ENCODE measurements around the gene RING1. TPM values are rescaled to one million over a fixed set of nuclear protein-coding genes. Genes with fewer than 3 reads are reported as not detected.

The RING1 gene
- total RNA-seq, 1 experiment from 2014 or later: 45.9 TPM

GRCh38 chr6:33191383-33192104, 16.8 kb upstream of the RING1 start:
- ChIA-PET RAD21 (ENCODE audit: low non-redundant PET in 1 of 2, low total read pairs in 2 of 2, uncharacterized antibody in 2 of 2, unreplicated experiment in 2 of 2) (no interaction called here), POLR2A (no interaction called here)
- ATAC-seq: no peak

More at GRCh38 chr6:33191383-33192104, 16.8 kb upstream of the RING1 start:
- Histone ChIP-seq H3K27ac (ENCODE audit: low read depth, low read length) (no peak overlapping the region), H3K9ac (ENCODE audit: low read length) (no peak overlapping the region), H3K79me2 (ENCODE audit: insufficient read depth, low read length) (peaks cover 6% of the 10 kb centered on the region; the same call in 1 of the 2 replicates), H3K9me3 (ENCODE audit: control insufficient read depth in 1 of 2, insufficient read depth in 1 of 2, low read depth in 1 of 2, low read length in 2 of 2) (no peaks in the 10 kb centered on the region), H3K4me3 (replicated peaks in 1 of 2; ENCODE audit: low read depth in 1 of 2, low read length in 2 of 2) (no peak overlapping the region), H3K4me2 (ENCODE audit: low read length) (no peak overlapping the region), H3K4me1 (ENCODE audit: control insufficient read depth in 1 of 2, insufficient read depth in 2 of 2, low read length in 2 of 2) (no peaks in the 10 kb centered on the region), H3K36me3 (ENCODE audit: control insufficient read depth in 1 of 2, insufficient read depth in 2 of 2, low read length in 2 of 2) (peaks cover 16 to 23% of the 10 kb centered on the region in 2 experiments; a peak in 3 of 4 replicates), H3K9me2 (ENCODE audit: insufficient read depth) (no peaks in the 10 kb centered on the region), H2AFZ (ENCODE audit: low read depth, low read length, poor library complexity, severe bottlenecking) (no peak overlapping the region), H3K27me3 (ENCODE audit: insufficient read depth, low read length) (no peaks in the 10 kb centered on the region), H4K20me1 (ENCODE audit: insufficient read depth) (no peaks in the 10 kb centered on the region)
- CTCF ChIA-PET: no interaction called here
- BruUV-seq (replicated peaks): no TSS peak
- DNase-seq (ENCODE audit: low read depth, low spot score): no peak
- no peak for TF ChIP-seq TCF7L2 (IDR thresholded peaks at IDR 0.05; ENCODE audit: borderline replicate concordance, extremely low read depth, insufficient read depth, insufficient read length)
- no peak for TF ChIP-seq ZBTB33 (IDR thresholded peaks at IDR 0.05; ENCODE audit: extremely low read depth, insufficient replicate concordance, low read length)
- TF ChIP-seq FOSL1 (IDR thresholded peaks at IDR 0.05; ENCODE audit: low read depth): no peak
- TF ChIP-seq SP1 (IDR thresholded peaks at IDR 0.05; ENCODE audit: low read depth): no peak
- TF ChIP-seq SIN3A (IDR thresholded peaks at IDR 0.05; ENCODE audit: low read depth): no peak
- no peak for TF ChIP-seq YY1 (IDR thresholded peaks at IDR 0.05; ENCODE audit: extremely low read depth, insufficient replicate concordance, low read depth, low read length)
- TF ChIP-seq CEBPB (IDR thresholded peaks at IDR 0.05; ENCODE audit: low read depth): no peak
- TF ChIP-seq MAX (IDR thresholded peaks at IDR 0.05): no peak
- no peak for TF ChIP-seq EZH2phosphoT487 (IDR thresholded peaks at IDR 0.05; ENCODE audit: borderline replicate concordance)
- no peak for TF ChIP-seq EGR1 (IDR thresholded peaks at IDR 0.05; ENCODE audit: low read depth)
- no peak for TF ChIP-seq ZNF274 (IDR thresholded peaks at IDR 0.05; ENCODE audit: low read depth, low read length)
- no peak for TF ChIP-seq EZH2 (IDR thresholded peaks at IDR 0.05)
- no peak for TF ChIP-seq ATF3 (IDR thresholded peaks at IDR 0.05)
- TF ChIP-seq SRF (IDR thresholded peaks at IDR 0.05; ENCODE audit: low read depth): no peak
- no peak for TF ChIP-seq JUND (IDR thresholded peaks at IDR 0.05)
- no peak for TF ChIP-seq CBX3 (IDR thresholded peaks at IDR 0.05; ENCODE audit: low read depth)
- no peak for TF ChIP-seq CTCF (IDR thresholded peaks at IDR 0.05 in 2 of 3, conservative IDR thresholded peaks at IDR 0.05 in 1 of 3; ENCODE audit: borderline replicate concordance in 1 of 3, insufficient read depth in 1 of 3, low read depth in 2 of 3, low read length in 2 of 3)
- no peak for TF ChIP-seq RAD21 (IDR thresholded peaks at IDR 0.05; ENCODE audit: low read depth)
- no peak for TF ChIP-seq ELF1 (IDR thresholded peaks at IDR 0.05; ENCODE audit: borderline replicate concordance, low read depth)
- no peak for TF ChIP-seq REST (IDR thresholded peaks at IDR 0.05; ENCODE audit: low read depth)
- intact Hi-C loops (cut with micrococcal nuclease): no loop called here

Measured in HCT116 (cell line).